Activated CD8-positive, alpha-beta memory T cell treated with anti-CD3 and anti-CD28 coated beads, Interleukin-2, amount 10 ng/mL, durations not matched to agents 7 days and 5 days (primary cell): ENCODE results near the gene ULK4. TPM values are rescaled to one million over a fixed set of nuclear protein-coding genes. Genes with fewer than 3 reads are reported as not detected.
A peak's percentile ranks its signal among the peaks of the same experiment; 100 is the strongest.
"Not testable (repeated sequence)": the region's sequence is repeated elsewhere in the genome, so short reads cannot be mapped to it uniquely, and the experiment has no call there.

ENCODE experiments used
- ATAC-seq: fragments of 150-1000 bp; cut with Tn5 transposase; one replicate; pipeline ENCODE4 v1.10.0; 2021; ENCODE audit warnings: moderate library complexity
- CTCF ChIA-PET: fragments of 350-600 bp; sonication (Branson Sonifier 250); formaldehyde crosslinking; loops from one replicate; lab custom pipeline; 2021; ENCODE audit warnings: antibody characterized with exemption; lab: Charles Lee
- DNase-seq: peaks from one replicate; pipeline ENCODE4 v3.0.0-alpha.2; 2020
- H3K27ac Mint-ChIP-seq: one replicate; pipeline ENCODE4 v1.8.0; 2021; ENCODE audit warnings: mild to moderate bottlenecking, mixed read lengths
- H3K27me3 Mint-ChIP-seq: one replicate; pipeline ENCODE4 v1.8.0; 2021; ENCODE audit warnings: mixed read lengths
- H3K36me3 Mint-ChIP-seq: one replicate; pipeline ENCODE4 v1.8.0; 2021; ENCODE audit warnings: mild to moderate bottlenecking, mixed read lengths
- H3K4me1 Mint-ChIP-seq: one replicate; pipeline ENCODE4 v1.8.0; 2021; ENCODE audit warnings: mixed read lengths
- H3K4me3 Mint-ChIP-seq: one replicate; pipeline ENCODE4 v1.8.0; 2021; ENCODE audit warnings: mild to moderate bottlenecking, moderate library complexity, mixed read lengths
- H3K9me3 Mint-ChIP-seq: one replicate; pipeline ENCODE4 v1.8.0; 2022; ENCODE audit warnings: low read depth, mixed read lengths
- total RNA-seq, 2 experiments: library from RNA; stranded (reverse); gene quantifications; one replicate each; pipeline ENCODE4 v1.2.3, GENCODE V29; 2021

The ULK4 gene
- total RNA-seq, 2 experiments from 2014 or later, result 9.5 to 13.3 TPM

GRCh38 chr3:41985018-41985417 is 23.1 kb upstream of the ULK4 start:
- Mint-ChIP-seq H3K36me3 (no peaks in the 10 kb centered on the region), H3K4me3 (no peak overlapping the region), H3K9me3 (no peaks in the 10 kb centered on the region), H3K27me3 (no peaks in the 10 kb centered on the region), H3K27ac (no peak overlapping the region), H3K4me1 (no peaks in the 10 kb centered on the region)
- ATAC-seq, result no peak
- DNase-seq, result no peak
- CTCF ChIA-PET, result no interaction called here

- H3K4me3 Mint-ChIP-seq, H3K4me1 Mint-ChIP-seq, H3K27me3 Mint-ChIP-seq, H3K27ac Mint-ChIP-seq, CTCF ChIA-PET, H3K9me3 Mint-ChIP-seq, H3K36me3 Mint-ChIP-seq, ATAC-seq, DNase-seq: not testable (repeated sequence)
These were observed 21.2 kb upstream of the ULK4 start for GRCh38 chr3:41983091-41983490.

GRCh38 chr3:41977401-41977800 is 15.5 kb upstream of the ULK4 start:
- H3K4me3 Mint-ChIP-seq, H3K9me3 Mint-ChIP-seq, H3K36me3 Mint-ChIP-seq, DNase-seq, H3K4me1 Mint-ChIP-seq, CTCF ChIA-PET, H3K27ac Mint-ChIP-seq, ATAC-seq, H3K27me3 Mint-ChIP-seq: not testable (repeated sequence)

- Mint-ChIP-seq H3K36me3 (no peaks in the 10 kb centered on the region), H3K4me3 (no peak overlapping the region), H3K9me3 (no peaks in the 10 kb centered on the region), H3K27me3 (peaks cover 2% of the 10 kb centered on the region), H3K4me1 (no peaks in the 10 kb centered on the region), H3K27ac (no peak overlapping the region)
- DNase-seq (no peak), ATAC-seq (no peak)
- CTCF ChIA-PET, result no interaction called here
These were observed 13.7 kb upstream of the ULK4 start for GRCh38 chr3:41975416-41976103.

GRCh38 chr3:41974223-41974622 is 12.3 kb upstream of the ULK4 start:
- no peak overlapping the region for H3K27ac Mint-ChIP-seq
- no peaks in the 10 kb centered on the region for H3K9me3 Mint-ChIP-seq
- CTCF ChIA-PET, result no interaction called here
- H3K4me3 Mint-ChIP-seq, result no peak overlapping the region
- H3K4me1 Mint-ChIP-seq, result no peaks in the 10 kb centered on the region
- peaks cover 2% of the 10 kb centered on the region for H3K27me3 Mint-ChIP-seq
- H3K36me3 Mint-ChIP-seq, result no peaks in the 10 kb centered on the region
- no peak for ATAC-seq
- no peak for DNase-seq

- Mint-ChIP-seq H3K4me1 (no peaks in the 10 kb centered on the region), H3K4me3 (no peak overlapping the region), H3K36me3 (no peaks in the 10 kb centered on the region), H3K27me3 (peaks cover 2% of the 10 kb centered on the region), H3K9me3 (no peaks in the 10 kb centered on the region), H3K27ac (no peak overlapping the region)
- CTCF ChIA-PET, result no interaction called here
- ATAC-seq (no peak), DNase-seq (no peak)
These were observed 10.9 kb upstream of the ULK4 start for GRCh38 chr3:41972802-41973201.

- DNase-seq (no peak), ATAC-seq (no peak)
- Mint-ChIP-seq H3K4me1 (peaks cover 8% of the 10 kb centered on the region), H3K4me3 (no peak overlapping the region), H3K27ac (no peak overlapping the region), H3K27me3 (no peaks in the 10 kb centered on the region), H3K36me3 (no peaks in the 10 kb centered on the region), H3K9me3 (no peaks in the 10 kb centered on the region)
- CTCF ChIA-PET, result no interaction called here
These were observed 4.3 kb upstream of the ULK4 start for GRCh38 chr3:41966206-41966605.

- H3K27me3 Mint-ChIP-seq, result no peaks in the 10 kb centered on the region
- no peak overlapping the region for H3K4me3 Mint-ChIP-seq
- no peaks in the 10 kb centered on the region for H3K9me3 Mint-ChIP-seq
- peaks cover 19% of the 10 kb centered on the region for H3K4me1 Mint-ChIP-seq
- H3K36me3 Mint-ChIP-seq, result no peaks in the 10 kb centered on the region
- no peak overlapping the region for H3K27ac Mint-ChIP-seq
- CTCF ChIA-PET, result no interaction called here
- no peak for DNase-seq
- ATAC-seq, result no peak
These were observed 1.9 kb upstream of the ULK4 start for GRCh38 chr3:41963823-41964222.

GRCh38 chr3:41960826-41961750 is 815 bp downstream of the ULK4 start:
- ATAC-seq (peak; percentile 25), DNase-seq (peak; percentile 71)
- Mint-ChIP-seq H3K27me3 (no peaks in the 10 kb centered on the region), H3K36me3 (no peaks in the 10 kb centered on the region), H3K9me3 (no peaks in the 10 kb centered on the region), H3K27ac (peak overlapping the region; percentile 94), H3K4me3 (peak overlapping the region; percentile 94), H3K4me1 (peaks cover 22% of the 10 kb centered on the region)
- CTCF ChIA-PET, result interaction anchor here (0.6 to 1.7 kb wide), 4 partner anchors 9 to 138 kb away, joined by 3 to 5 read pairs (median 3); partner anchors contain the start of gene TRAK1

GRCh38 chr3:41956574-41956973 is 5.3 kb downstream of the ULK4 start:
- H3K27ac Mint-ChIP-seq, result no peak overlapping the region
- CTCF ChIA-PET, result interaction anchor here (0.6 kb wide), 1 partner anchor 1653 kb away, joined by 4 read pairs; no protein-coding TSS in a partner anchor
- no peaks in the 10 kb centered on the region for H3K27me3 Mint-ChIP-seq
- H3K9me3 Mint-ChIP-seq, result no peaks in the 10 kb centered on the region
- H3K4me1 Mint-ChIP-seq, result peaks cover 15% of the 10 kb centered on the region
- H3K4me3 Mint-ChIP-seq, result no peak overlapping the region
- DNase-seq (no peak), ATAC-seq (no peak)
- peaks cover 6% of the 10 kb centered on the region for H3K36me3 Mint-ChIP-seq

GRCh38 chr3:41955192-41955591 is 6.7 kb downstream of the ULK4 start:
- no peaks in the 10 kb centered on the region for H3K27me3 Mint-ChIP-seq
- CTCF ChIA-PET, result interaction anchor here (0.6 kb wide), 1 partner anchor 50 kb away, joined by 3 read pairs; no protein-coding TSS in a partner anchor
- H3K4me1 Mint-ChIP-seq, result peaks cover 8% of the 10 kb centered on the region
- H3K27ac Mint-ChIP-seq, result no peak overlapping the region
- H3K9me3 Mint-ChIP-seq, result no peaks in the 10 kb centered on the region
- no peak overlapping the region for H3K4me3 Mint-ChIP-seq
- DNase-seq (no peak), ATAC-seq (no peak)
- peaks cover 8% of the 10 kb centered on the region for H3K36me3 Mint-ChIP-seq

- no peak overlapping the region for H3K27ac Mint-ChIP-seq
- CTCF ChIA-PET, result no interaction called here
- ATAC-seq (no peak), DNase-seq (no peak)
- no peaks in the 10 kb centered on the region for H3K4me1 Mint-ChIP-seq
- H3K4me3 Mint-ChIP-seq, result no peak overlapping the region
- H3K9me3 Mint-ChIP-seq, result no peaks in the 10 kb centered on the region
- H3K36me3 Mint-ChIP-seq, result peaks cover 2% of the 10 kb centered on the region
- H3K27me3 Mint-ChIP-seq, result no peaks in the 10 kb centered on the region
These were observed 18.5 kb downstream of the ULK4 start for GRCh38 chr3:41943311-41943843.

- H3K27ac Mint-ChIP-seq, result no peak overlapping the region
- H3K27me3 Mint-ChIP-seq, result no peaks in the 10 kb centered on the region
- peaks cover 7% of the 10 kb centered on the region for H3K36me3 Mint-ChIP-seq
- H3K4me1 Mint-ChIP-seq, result no peaks in the 10 kb centered on the region
- ATAC-seq (no peak), DNase-seq (no peak)
- H3K4me3 Mint-ChIP-seq, result no peak overlapping the region
- CTCF ChIA-PET, result no interaction called here
- H3K9me3 Mint-ChIP-seq, result no peaks in the 10 kb centered on the region
These were observed 21.5 kb downstream of the ULK4 start for GRCh38 chr3:41940393-41940792.
